ENCODE data around the gene SEMA5A. TPM values are rescaled to one million over a fixed set of nuclear protein-coding genes. Genes with fewer than 3 reads are reported as not detected.

The SEMA5A gene
- polyA plus RNA-seq, 1 donor from 2014 or later = 3.2 TPM

DNA sequence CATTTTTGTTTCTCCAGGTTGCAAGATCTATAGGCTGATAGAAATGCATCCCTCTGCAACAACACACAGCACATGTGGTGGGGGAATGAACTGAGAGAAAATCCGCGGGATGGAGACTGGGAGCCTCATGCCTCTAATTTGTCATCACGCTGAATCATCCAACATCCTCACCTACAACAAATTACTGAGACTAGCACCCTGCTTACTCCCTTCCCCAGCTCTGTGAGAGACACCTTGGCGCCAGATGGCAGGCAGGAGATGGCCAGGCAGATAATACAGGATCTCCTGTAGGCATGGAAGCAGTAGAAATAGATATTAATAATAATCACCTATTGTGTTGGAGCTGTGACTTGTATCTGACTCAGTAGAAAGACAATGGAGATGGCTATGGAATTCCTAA lies 276.9 kb downstream of the SEMA5A start:
- H3K79me2 ChIP-seq (replicated peaks; ENCODE audit: insufficient read depth, low read length) = no peaks in the 10 kb centered on the region
- H3K4me2 ChIP-seq (ENCODE audit: low read length) = no peak overlapping the region
- no peaks in the 10 kb centered on the region for H3K36me3 ChIP-seq (ENCODE audit: insufficient read depth, low read length)
- H3K9ac ChIP-seq (ENCODE audit: low read length) = no peak overlapping the region
- H3K9me3 ChIP-seq (ENCODE audit: low read length) = no peaks in the 10 kb centered on the region
- H4K20me1 ChIP-seq (ENCODE audit: insufficient read depth) = no peaks in the 10 kb centered on the region
- TF ChIP-seq MXI1 (conservative IDR thresholded peaks at IDR 0.05; ENCODE audit: poor library complexity, severe bottlenecking) = no peak
- no peak for TF ChIP-seq SMC3 (conservative IDR thresholded peaks at IDR 0.05; ENCODE audit: poor library complexity)
- no peak for TF ChIP-seq CTCF (IDR thresholded peaks at IDR 0.05; ENCODE audit: poor library complexity, severe bottlenecking)
- no peak for TF ChIP-seq RAD21 (conservative IDR thresholded peaks at IDR 0.05)
- no peak for TF ChIP-seq REST (IDR thresholded peaks at IDR 0.05; ENCODE audit: borderline replicate concordance)
- no peak for TF ChIP-seq POLR2AphosphoS5 (IDR thresholded peaks at IDR 0.05)
- TF ChIP-seq EP300 (conservative IDR thresholded peaks at IDR 0.05; ENCODE audit: poor library complexity, severe bottlenecking) = no peak
- no peak overlapping the region for H3K27ac ChIP-seq (ENCODE audit: low read length)
- H3F3A ChIP-seq (ENCODE audit: insufficient read depth, low read length, poor library complexity, severe bottlenecking) = no peaks in the 10 kb centered on the region
- H2AFZ ChIP-seq (ENCODE audit: low read depth, low read length) = no peak overlapping the region
- H3K9me2 ChIP-seq (ENCODE audit: insufficient read depth, low read length) = no peaks in the 10 kb centered on the region
- no peaks in the 10 kb centered on the region for H3K27me3 ChIP-seq (ENCODE audit: insufficient read depth, low read depth, low read length)
- H3K4me3 ChIP-seq (ENCODE audit: low read length) = no peak overlapping the region

DNA sequence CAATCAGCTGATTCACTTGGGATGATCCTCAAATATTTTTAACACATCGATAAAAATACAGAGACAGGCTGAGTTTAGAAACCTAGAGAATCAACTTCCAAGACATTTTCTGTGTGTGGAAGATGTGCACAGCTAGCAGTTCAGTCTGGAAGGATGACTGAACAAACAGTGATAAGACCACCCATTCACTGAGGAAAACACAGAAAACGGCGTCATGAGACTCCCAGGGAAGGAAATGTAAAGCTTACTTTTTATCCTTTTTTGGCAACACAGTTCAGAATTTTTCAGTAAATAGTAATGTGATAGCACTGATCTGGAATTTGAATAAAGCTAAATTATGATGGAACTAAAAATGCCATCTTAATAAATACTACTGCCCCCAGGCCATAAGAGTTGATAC lies 277.6 kb downstream of the SEMA5A start:
- no peaks in the 10 kb centered on the region for H3K36me3 ChIP-seq (ENCODE audit: insufficient read depth, low read length)
- H3K27ac ChIP-seq (ENCODE audit: low read length) = no peak overlapping the region
- H3K79me2 ChIP-seq (replicated peaks; ENCODE audit: insufficient read depth, low read length) = no peaks in the 10 kb centered on the region
- no peaks in the 10 kb centered on the region for H3K9me2 ChIP-seq (ENCODE audit: insufficient read depth, low read length)
- H2AFZ ChIP-seq (ENCODE audit: low read depth, low read length) = no peak overlapping the region
- no peak overlapping the region for H3K9ac ChIP-seq (ENCODE audit: low read length)
- no peak for TF ChIP-seq CTCF (IDR thresholded peaks at IDR 0.05; ENCODE audit: poor library complexity, severe bottlenecking)
- no peak for TF ChIP-seq EP300 (conservative IDR thresholded peaks at IDR 0.05; ENCODE audit: poor library complexity, severe bottlenecking)
- TF ChIP-seq RAD21 (conservative IDR thresholded peaks at IDR 0.05) = no peak
- no peak for TF ChIP-seq TAF1 (IDR thresholded peaks at IDR 0.05; ENCODE audit: low read depth)
- TF ChIP-seq SMC3 (conservative IDR thresholded peaks at IDR 0.05; ENCODE audit: poor library complexity) = no peak
- TF ChIP-seq EZH2 (IDR thresholded peaks at IDR 0.05; ENCODE audit: borderline replicate concordance, insufficient read depth, low read length, poor library complexity, severe bottlenecking) = no peak
- no peak for TF ChIP-seq MXI1 (conservative IDR thresholded peaks at IDR 0.05; ENCODE audit: poor library complexity, severe bottlenecking)
- TF ChIP-seq POLR2AphosphoS5 (IDR thresholded peaks at IDR 0.05) = no peak
- no peak for TF ChIP-seq REST (IDR thresholded peaks at IDR 0.05; ENCODE audit: borderline replicate concordance)
- H3K4me3 ChIP-seq (ENCODE audit: low read length) = no peak overlapping the region
- H4K20me1 ChIP-seq (ENCODE audit: insufficient read depth) = no peaks in the 10 kb centered on the region
- no peaks in the 10 kb centered on the region for H3F3A ChIP-seq (ENCODE audit: insufficient read depth, low read length, poor library complexity, severe bottlenecking)
- H3K27me3 ChIP-seq (ENCODE audit: insufficient read depth, low read depth, low read length) = no peaks in the 10 kb centered on the region
- no peak overlapping the region for H3K4me2 ChIP-seq (ENCODE audit: low read length)
- no peaks in the 10 kb centered on the region for H3K9me3 ChIP-seq (ENCODE audit: low read length)
